RPMI7951 (cell line): Measurements from ENCODE around the gene UNC13C. TPM values are rescaled to one million over a fixed set of nuclear protein-coding genes. Genes with fewer than 3 reads are reported as not detected.
"Not testable (repeated sequence)": the region's sequence is repeated elsewhere in the genome, so short reads cannot be mapped to it uniquely, and the experiment has no call there.

ENCODE experiments used
- DNase-seq: peaks from one replicate; pipeline ENCODE4 v3.0.0-alpha.2; 2012; ENCODE audit warnings: low read depth
- total RNA-seq: library from RNA; depleted of rRNA; stranded (reverse); fragments of >200 nt; shearing (Covaris generic); gene quantifications from 2 replicates; pipeline ENCODE4 v1.2.3, GENCODE V29; 2014; rRNA removed

UNC13C gene
- total RNA-seq, result not detected in 2 replicates

- no peak for DNase-seq
Observed at GRCh38 chr15:53978253-53978906, at the start of gene UNC13C. Gene UNC13C, plus strand, starts transcription at chr15:53978441. Its CDS starts 34,463 bp downstream, at chr15:54012904.

GRCh38 chr15:53936137-53936536, 42.1 kb upstream of the UNC13C start:
- DNase-seq, result no peak

- not testable (repeated sequence) for DNase-seq
Observed at GRCh38 chr15:53937632-53938031, 40.6 kb upstream of the UNC13C start.

GRCh38 chr15:53950572-53950971, 27.7 kb upstream of the UNC13C start:
- no peak for DNase-seq

GRCh38 chr15:53955396-53955795, 22.8 kb upstream of the UNC13C start:
- DNase-seq, result no peak

- no peak for DNase-seq
Observed at GRCh38 chr15:53962646-53963561, 15.3 kb upstream of the UNC13C start.

GRCh38 chr15:53963801-53964200, 14.4 kb upstream of the UNC13C start:
- DNase-seq, result no peak

GRCh38 chr15:53974121-53974520, 4.1 kb upstream of the UNC13C start:
- no peak for DNase-seq

GRCh38 chr15:53974813-53975212, 3.4 kb upstream of the UNC13C start:
- no peak for DNase-seq

- DNase-seq, result no peak
Observed at GRCh38 chr15:53976844-53977392, 1.3 kb upstream of the UNC13C start.

- no peak for DNase-seq
Observed at GRCh38 chr15:53979051-53979788, 979 bp downstream of the UNC13C start.

- no peak for DNase-seq
Observed at GRCh38 chr15:53980021-53980420, 1.8 kb downstream of the UNC13C start.

- no peak for DNase-seq
Observed at GRCh38 chr15:53982071-53982680, 3.9 kb downstream of the UNC13C start.

- no peak for DNase-seq
Observed at GRCh38 chr15:53982876-53983275, 4.6 kb downstream of the UNC13C start.

GRCh38 chr15:53984221-53984620, 6.0 kb downstream of the UNC13C start:
- DNase-seq, result no peak

- DNase-seq, result no peak
Observed at GRCh38 chr15:53985562-53985961, 7.3 kb downstream of the UNC13C start.

- DNase-seq, result no peak
Observed at GRCh38 chr15:53987480-53987879, 9.2 kb downstream of the UNC13C start.

- no peak for DNase-seq
Observed at GRCh38 chr15:54007256-54007655, 29.0 kb downstream of the UNC13C start.

GRCh38 chr15:54011656-54012055, 33.4 kb downstream of the UNC13C start:
- DNase-seq, result no peak

GRCh38 chr15:54014067-54014655, 35.9 kb downstream of the UNC13C start:
- DNase-seq, result no peak

- no peak for DNase-seq
Observed at GRCh38 chr15:54017251-54017650, 39.0 kb downstream of the UNC13C start.
